Upper lobe of left lung (tissue), 6 donors: ENCODE results near the gene ABCD4. TPM values are rescaled to one million over a fixed set of nuclear protein-coding genes. Genes with fewer than 3 reads are reported as not detected.

Source experiments
- ATAC-seq, 2 donors: fragments of 200-7000 bp; cut with Tn5 transposase; one replicate each; pipeline ENCODE4 v1.9.1; 2022; ENCODE audit warnings: mild to moderate bottlenecking in 2 of 2, moderate library complexity in 2 of 2; ENCODE audit not compliant: low FRiP score in 2 of 2
- DNase-seq, 2 donors: peaks; one replicate each; pipeline ENCODE4 v3.0.0-alpha.2; 2019 to 2020
- H3K27ac ChIP-seq, 4 donors: fragments of 200-600 bp; sonication (generic); one replicate each; pipeline ENCODE4 v1.5.1; 2016 to 2019
- H3K27me3 ChIP-seq, 4 donors: fragments of 200-600 bp; sonication (generic); one replicate each; pipeline ENCODE4 v1.5.1; 2017 to 2019
- H3K36me3 ChIP-seq, 4 donors: fragments of 200-600 bp; sonication (generic); one replicate each; pipeline ENCODE4 v1.5.1; 2016 to 2019
- H3K4me1 ChIP-seq, 4 donors: fragments of 200-600 bp; sonication (generic); one replicate each; pipeline ENCODE4 v1.5.1; 2018 to 2019
- H3K4me3 ChIP-seq, 4 donors: fragments of 200-600 bp; sonication (generic); one replicate each; pipeline ENCODE4 v1.5.1; 2017 to 2019; ENCODE audit warnings: mild to moderate bottlenecking in 2 of 4, moderate library complexity in 1 of 4
- H3K9me3 ChIP-seq, 4 donors: fragments of 200-600 bp; sonication (generic); one replicate each; pipeline ENCODE4 v1.5.1; 2018 to 2019
- EP300 ChIP-seq, 4 donors: sonication (generic); formaldehyde crosslinking; IDR thresholded peaks; one replicate each; pipeline ENCODE4 v1.5.1; 2017; ENCODE audit warnings: antibody characterized with exemption in 4 of 4, control low read depth in 2 of 4
- POLR2A ChIP-seq, 4 donors: fragments of 450-650 bp; IDR thresholded peaks; one replicate each; pipeline ENCODE4 v1.5.1; 2016 to 2017; ENCODE audit warnings: antibody characterized with exemption in 4 of 4, mild to moderate bottlenecking in 2 of 4
- POLR2AphosphoS5 ChIP-seq, 2 donors: sonication (generic); formaldehyde crosslinking; IDR thresholded peaks; one replicate each; pipeline ENCODE4 v1.5.1; 2017; ENCODE audit warnings: antibody characterized with exemption in 2 of 2
- WGBS, 2 donors: methylation state at CpG; one replicate each; pipeline ENCODE4 v1.1.5; 2017 to 2018; 5-methylcytosine and 5-hydroxymethylcytosine counted together
- total RNA-seq, 6 donors: library from RNA; depleted of rRNA in 4 of 6; stranded (reverse); fragments of >200 nt in 4 of 6; gene quantifications; one replicate each; pipeline versions ENCODE4 v1.1.0 to v1.2.1, GENCODE V29; 2016 to 2021
- TF ChIP-seq, protein P1 (sequence below), 6 experiments: fragments of 450-650 bp in 4 of 6; fragments of 200-600 bp in 2 of 6; sonication (generic) in 2 of 6; IDR thresholded peaks; one replicate each; pipeline ENCODE4 v1.5.1; 2016 to 2019; ENCODE audit warnings: antibody characterized with exemption in 6 of 6
- donor health status: DM: no; HTN: no; CAD: no; lungs with moderate emphysema.
- donor health status: DM: no; HTN: yes; CAD: no; lungs with severe emphysema.

ABCD4 gene
- total RNA-seq, 6 donors from 2014 or later, result 35.1 to 150 (median 52.5) TPM

DNA sequence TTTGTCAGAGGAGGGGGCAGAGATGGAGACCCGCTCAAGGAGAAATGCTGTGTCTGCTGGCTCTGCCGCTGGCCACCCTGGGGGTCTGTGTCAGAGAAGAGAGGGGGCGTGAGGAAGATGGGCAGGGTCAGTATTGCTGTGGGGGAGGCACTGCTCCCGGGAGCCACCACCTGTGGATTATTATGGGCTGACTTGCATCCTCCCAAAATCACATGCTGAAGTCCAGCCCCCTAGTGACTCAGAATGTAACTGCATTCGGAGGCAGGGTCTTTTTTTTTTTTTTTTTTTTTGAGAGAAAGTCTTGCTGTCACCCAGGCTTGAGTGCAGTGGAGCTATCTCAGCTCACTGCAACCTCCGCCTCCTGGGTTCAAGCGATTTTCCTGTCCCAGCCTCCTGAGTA lies 12.3 kb downstream of the ABCD4 start:
- Histone ChIP-seq H3K4me1 (no peaks in the 10 kb centered on the region), H3K27me3 (no peaks in the 10 kb centered on the region), H3K9me3 (no peaks in the 10 kb centered on the region), H3K4me3 (no peak overlapping the region), H3K27ac (no peak overlapping the region), H3K36me3 (peaks cover 36 to 94% (median 71%) of the 10 kb centered on the region in 4 donors)
- 78 to 84% methylated on average over 7 of the region's 7 CpGs for WGBS, 2 donors
- DNase-seq, result no peak
- no peak for TF ChIP-seq POLR2AphosphoS5 (IDR thresholded peaks at IDR 0.05)
- no peak for TF ChIP-seq EP300 (IDR thresholded peaks at IDR 0.05)
- TF ChIP-seq, protein P1, sequence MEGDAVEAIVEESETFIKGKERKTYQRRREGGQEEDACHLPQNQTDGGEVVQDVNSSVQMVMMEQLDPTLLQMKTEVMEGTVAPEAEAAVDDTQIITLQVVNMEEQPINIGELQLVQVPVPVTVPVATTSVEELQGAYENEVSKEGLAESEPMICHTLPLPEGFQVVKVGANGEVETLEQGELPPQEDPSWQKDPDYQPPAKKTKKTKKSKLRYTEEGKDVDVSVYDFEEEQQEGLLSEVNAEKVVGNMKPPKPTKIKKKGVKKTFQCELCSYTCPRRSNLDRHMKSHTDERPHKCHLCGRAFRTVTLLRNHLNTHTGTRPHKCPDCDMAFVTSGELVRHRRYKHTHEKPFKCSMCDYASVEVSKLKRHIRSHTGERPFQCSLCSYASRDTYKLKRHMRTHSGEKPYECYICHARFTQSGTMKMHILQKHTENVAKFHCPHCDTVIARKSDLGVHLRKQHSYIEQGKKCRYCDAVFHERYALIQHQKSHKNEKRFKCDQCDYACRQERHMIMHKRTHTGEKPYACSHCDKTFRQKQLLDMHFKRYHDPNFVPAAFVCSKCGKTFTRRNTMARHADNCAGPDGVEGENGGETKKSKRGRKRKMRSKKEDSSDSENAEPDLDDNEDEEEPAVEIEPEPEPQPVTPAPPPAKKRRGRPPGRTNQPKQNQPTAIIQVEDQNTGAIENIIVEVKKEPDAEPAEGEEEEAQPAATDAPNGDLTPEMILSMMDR (IDR thresholded peaks at IDR 0.05), result peak in 1 of 6 experiments; percentile 11
- no peak for TF ChIP-seq POLR2A (IDR thresholded peaks at IDR 0.05)
- ATAC-seq, result no peak

DNA sequence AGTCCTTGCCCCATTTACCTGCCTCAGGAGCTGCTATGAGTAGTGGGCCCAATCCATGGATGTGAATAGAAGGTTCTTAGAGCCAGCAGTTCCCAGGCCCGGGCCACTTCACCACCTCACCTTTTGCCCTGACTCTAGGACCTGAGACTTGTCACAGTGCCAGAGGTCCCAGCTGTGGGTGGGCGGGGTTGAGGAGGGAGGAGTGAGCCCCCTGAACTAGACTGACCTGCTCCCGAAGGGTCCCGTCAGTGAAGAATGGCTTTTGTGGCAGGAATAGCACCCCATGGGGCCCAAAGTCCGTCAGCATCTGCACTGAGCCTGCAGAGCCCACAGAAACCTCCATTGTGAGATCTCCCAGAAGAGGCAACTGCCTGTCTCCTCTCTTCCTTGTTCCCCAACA lies 12.9 kb downstream of the ABCD4 start:
- H3K27ac ChIP-seq, result no peak overlapping the region
- H3K27me3 ChIP-seq, result no peaks in the 10 kb centered on the region
- no peaks in the 10 kb centered on the region for H3K9me3 ChIP-seq
- H3K36me3 ChIP-seq, result peaks cover 40 to 94% (median 71%) of the 10 kb centered on the region in 4 donors
- no peak for TF ChIP-seq POLR2A (IDR thresholded peaks at IDR 0.05)
- TF ChIP-seq, protein P1 (IDR thresholded peaks at IDR 0.05), result no peak
- TF ChIP-seq EP300 (IDR thresholded peaks at IDR 0.05), result no peak
- no peak for TF ChIP-seq POLR2AphosphoS5 (IDR thresholded peaks at IDR 0.05)
- ATAC-seq (no peak), DNase-seq (no peak)
- H3K4me1 ChIP-seq, result no peaks in the 10 kb centered on the region
- no peak overlapping the region for H3K4me3 ChIP-seq
- 89 to 96% methylated on average over 3 to 5 of the region's 5 CpGs for WGBS, 2 donors

DNA sequence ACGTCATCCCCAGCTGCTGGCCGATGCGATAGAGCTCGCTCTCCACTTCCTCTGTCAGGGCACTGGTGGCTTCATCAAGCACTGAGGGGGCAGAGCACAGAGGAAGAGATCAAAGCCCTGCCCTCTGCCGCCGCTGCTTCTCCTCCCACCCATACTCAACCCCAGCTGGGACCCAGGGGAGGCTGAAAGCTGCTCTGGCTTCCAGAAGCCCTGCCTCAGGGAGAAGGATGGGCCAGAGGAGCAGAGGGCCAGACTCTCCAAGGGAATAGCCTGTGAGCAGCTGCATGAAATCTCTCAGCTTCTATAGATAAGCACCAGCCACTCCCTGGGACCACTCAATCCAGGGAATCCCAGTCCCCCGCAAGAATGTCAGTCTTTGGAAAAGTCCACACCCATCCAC lies 16.0 kb downstream of the ABCD4 start:
- no peak for DNase-seq
- TF ChIP-seq, protein P1 (IDR thresholded peaks at IDR 0.05), result no peak
- TF ChIP-seq POLR2A (IDR thresholded peaks at IDR 0.05) (no peak), EP300 (IDR thresholded peaks at IDR 0.05) (no peak), POLR2AphosphoS5 (IDR thresholded peaks at IDR 0.05) (no peak)
- Histone ChIP-seq H3K27me3 (no peaks in the 10 kb centered on the region), H3K36me3 (peaks cover 40 to 93% (median 79%) of the 10 kb centered on the region in 4 donors), H3K4me1 (no peaks in the 10 kb centered on the region), H3K4me3 (no peak overlapping the region), H3K9me3 (no peaks in the 10 kb centered on the region), H3K27ac (no peak overlapping the region)
- WGBS, 2 donors, result 87 to 89% methylated on average over 6 of the region's 7 CpGs
- no peak for ATAC-seq

DNA sequence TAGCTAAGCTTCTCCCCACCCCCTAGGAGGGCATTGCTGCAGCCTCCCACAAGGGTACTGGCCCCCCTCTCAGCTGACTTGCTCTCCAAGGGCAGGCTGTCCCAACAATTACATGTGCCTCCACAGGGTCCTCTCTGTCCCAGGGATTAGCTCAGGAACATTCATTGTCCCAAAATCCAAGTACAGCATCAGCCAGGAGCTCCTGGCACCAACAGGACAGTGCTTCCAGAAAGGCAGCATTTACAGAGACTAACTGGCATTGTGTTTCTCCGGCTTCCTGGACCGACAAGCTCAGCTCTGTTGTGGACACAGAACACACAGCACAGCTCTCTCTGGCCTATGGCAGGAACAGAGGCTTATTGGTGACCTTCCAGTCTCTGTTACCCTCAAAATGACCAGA lies 21.7 kb downstream of the ABCD4 start:
- Histone ChIP-seq H3K9me3 (no peaks in the 10 kb centered on the region), H3K27me3 (no peaks in the 10 kb centered on the region), H3K27ac (no peak overlapping the region), H3K36me3 (peaks cover 11 to 37% (median 33%) of the 10 kb centered on the region in 4 donors), H3K4me3 (no peak overlapping the region), H3K4me1 (no peaks in the 10 kb centered on the region)
- no peak for DNase-seq
- ATAC-seq, result no peak
- TF ChIP-seq POLR2AphosphoS5 (IDR thresholded peaks at IDR 0.05) (no peak), POLR2A (IDR thresholded peaks at IDR 0.05) (no peak), EP300 (IDR thresholded peaks at IDR 0.05) (no peak)
- TF ChIP-seq, protein P1 (IDR thresholded peaks at IDR 0.05), result no peak
- 98 to 100% methylated on average over 2 of the region's 2 CpGs for WGBS, 2 donors

DNA sequence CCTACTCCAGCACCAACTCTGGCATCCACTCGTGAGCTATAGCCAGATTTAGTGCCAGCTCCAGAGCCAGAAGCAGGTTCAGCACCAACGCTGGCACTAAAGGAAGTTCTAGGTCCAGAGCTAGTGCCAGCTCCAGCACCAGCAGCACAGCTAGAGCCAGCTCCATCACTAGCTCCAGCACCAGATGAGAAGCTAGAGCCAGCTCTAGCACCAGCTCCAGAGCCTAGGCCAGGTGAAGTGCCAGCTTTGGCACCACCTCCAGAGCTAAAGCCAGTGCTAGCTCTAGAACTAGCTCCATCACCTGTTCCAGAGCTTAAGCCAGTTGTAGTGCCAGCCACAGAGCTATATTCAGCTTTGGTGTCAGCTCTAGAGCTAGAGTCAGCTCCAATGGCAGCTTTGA lies 24.7 kb downstream of the ABCD4 start:
- WGBS, 2 donors, result 90 to 93% methylated on average over 2 of the region's 2 CpGs
- no peak for DNase-seq
- TF ChIP-seq EP300 (IDR thresholded peaks at IDR 0.05), result no peak

More for the DNA sequence above, 24.7 kb downstream of the ABCD4 start:
- Histone ChIP-seq H3K4me1 (no peaks in the 10 kb centered on the region), H3K36me3 (peaks cover 0 to 10% (median 4%) of the 10 kb centered on the region in 4 donors), H3K9me3 (no peaks in the 10 kb centered on the region), H3K4me3 (no peak overlapping the region), H3K27ac (no peak overlapping the region), H3K27me3 (no peaks in the 10 kb centered on the region)
- no peak for ATAC-seq
